Adrenal gland (tissue), 12 donors: ENCODE results near the gene CACNA1F. TPM values are rescaled to one million over a fixed set of nuclear protein-coding genes. Genes with fewer than 3 reads are reported as not detected.

Experiments used
- DNase-seq, 7 donors: peaks; one replicate each; pipeline ENCODE4 v3.0.0-alpha.2; 2019 to 2020
- H3K27ac ChIP-seq, 5 donors: fragments of 200-600 bp; sonication (generic) in 4 of 5; 1 replicate in 3 of 5; 2 replicates in 2 of 5; pipeline versions ENCODE4 v1.5.1 to v1.8.0; 2016 to 2020; ENCODE audit warnings: mild to moderate bottlenecking in 1 of 5
- H3K27me3 ChIP-seq: fragments of 200-600 bp; 2 replicates; pipeline ENCODE4 v1.8.0; 2021
- H3K36me3 ChIP-seq, 2 donors: fragments of 200-600 bp; replicated peaks in 1 of 2; 1 replicate in 1 of 2; 2 replicates in 1 of 2; pipeline versions ENCODE4 v1.5.1 to v1.8.0; 2018 to 2022
- H3K4me1 ChIP-seq, 2 donors: fragments of 200-600 bp; replicated peaks in 1 of 2; 1 replicate in 1 of 2; 2 replicates in 1 of 2; pipeline versions ENCODE4 v1.5.1 to v1.8.0; 2018 to 2021
- H3K4me3 ChIP-seq, 4 donors: fragments of 200-600 bp; sonication (generic) in 3 of 4; one replicate each; pipeline ENCODE4 v1.5.1; 2016 to 2018
- H3K9me3 ChIP-seq, 3 donors: fragments of 200-600 bp; sonication (generic) in 1 of 3; replicated peaks in 1 of 3; 1 replicate in 2 of 3; 2 replicates in 1 of 3; pipeline versions ENCODE4 v1.5.1 to v1.8.0; 2016 to 2021
- CTCF ChIP-seq, 6 experiments: fragments of 450-650 bp in 4 of 6; fragments of 200-600 bp in 2 of 6; sonication (generic) in 1 of 6; IDR thresholded peaks; 1 replicate in 5 of 6; 2 replicates in 1 of 6; pipeline versions ENCODE4 v1.5.1 to v1.8.0; 2016 to 2021; ENCODE audit warnings: antibody characterized with exemption in 6 of 6, mild to moderate bottlenecking in 2 of 6, moderate library complexity in 1 of 6
- POLR2A ChIP-seq, 2 donors: fragments of 450-650 bp; IDR thresholded peaks; one replicate each; pipeline ENCODE4 v1.6.1; 2017; ENCODE audit warnings: antibody characterized with exemption in 2 of 2, mild to moderate bottlenecking in 2 of 2, moderate library complexity in 1 of 2
- WGBS, 4 donors: extraction: QIAGEN DNeasy Blood & Tissue Kit in 2 of 4; methylation state at CpG; one replicate each; pipeline versions ENCODE4 v1.1.5 to v1.1.7; 2013 to 2017; 5-methylcytosine and 5-hydroxymethylcytosine counted together
- intact Hi-C, 2 donors: fragments of 100-400 bp; cut with DNase I; formaldehyde crosslinking; loops; one replicate each; pipeline versions ENCODE4 v1.14.1 to v1.15.0; 2022 to 2023
- polyA plus RNA-seq, 3 donors: library from polyadenylated mRNA; stranded (reverse); fragments of 200-250 nt in 2 of 3; fragments of 350-450 nt in 1 of 3; fragmentation: Illumina TruSeq in 1 of 3; extraction: RNeasy Lipid Tissue Mini Kit (QIAGEN cat#74804) in 1 of 3; gene quantifications; one replicate each; pipeline ENCODE4 v1.2.3, GENCODE V29; 2013 to 2014
- total RNA-seq, 9 donors: library from RNA; depleted of rRNA in 4 of 9; stranded (reverse); fragments of >200 nt in 4 of 9; fragments of 120-200 nt in 1 of 9; fragmentation: NEBNext Ultra II Directional in 1 of 9; extraction: Animal tissue kit (Norgen Biotek cat#: 25700) in 1 of 9; gene quantifications; one replicate each; pipeline versions ENCODE4 v1.1.0 to v1.2.4, GENCODE V29; 2013 to 2023
- donor health status: healthy with polysubstance abuse.
- donor health status: Bipolar disorder and iron deficiency.
- donor health status: DM: yes; HTN: yes; CAD: no.
- donor health status: DM: no; HTN: no; CAD: no.
- donor health status: DM: no; HTN: no; CAD: no.
- donor health status: DM: yes; HTN: yes; CAD: no.

The CACNA1F gene
- total and polyA plus RNA-seq, 12 donors, result 0.13 to 0.24 (median 0.17) TPM; not detected in 7

- intact Hi-C loops, result no loop called here
- TF ChIP-seq POLR2A (IDR thresholded peaks at IDR 0.05) (no peak), CTCF (IDR thresholded peaks at IDR 0.05) (no peak)
- Histone ChIP-seq H3K4me1 (peaks cover 0 to under 1% of the 10 kb centered on the region in 2 donors), H3K36me3 (no peaks in the 10 kb centered on the region), H3K9me3 (no peaks in the 10 kb centered on the region), H3K4me3 (no peak overlapping the region), H3K27ac (peak overlapping the region in 3 of 5 donors; percentile 7 to 52 (median 34)), H3K27me3 (no peaks in the 10 kb centered on the region)
- 59 to 69% (median 63%) methylated on average over 8 to 19 of the region's 19 CpGs for WGBS, 4 donors
- DNase-seq, result peak in 5 of 7 donors; percentile 33 to 56 (median 41)
Observed at GRCh38 chrX:49276671-49277534, 43.8 kb upstream of the CACNA1F start.

GRCh38 chrX:49276207-49276606, 43.1 kb upstream of the CACNA1F start:
- H3K27ac ChIP-seq, result no peak overlapping the region
- no peaks in the 10 kb centered on the region for H3K36me3 ChIP-seq
- DNase-seq, result no peak
- 65 to 82% (median 80%) methylated on average over 1 of the region's 1 CpG for WGBS, 4 donors
- H3K9me3 ChIP-seq, result no peaks in the 10 kb centered on the region
- TF ChIP-seq POLR2A (IDR thresholded peaks at IDR 0.05), result no peak
- no peak for TF ChIP-seq CTCF (IDR thresholded peaks at IDR 0.05)
- peaks cover 0 to 7% of the 10 kb centered on the region in 2 donors for H3K4me1 ChIP-seq
- H3K27me3 ChIP-seq, result no peaks in the 10 kb centered on the region
- intact Hi-C loops, result no loop called here
- H3K4me3 ChIP-seq, result no peak overlapping the region

GRCh38 chrX:49273181-49273727, 40.1 kb upstream of the CACNA1F start:
- TF ChIP-seq POLR2A (IDR thresholded peaks at IDR 0.05) (no peak), CTCF (IDR thresholded peaks at IDR 0.05) (no peak)
- Histone ChIP-seq H3K27ac (no peak overlapping the region), H3K27me3 (no peaks in the 10 kb centered on the region), H3K9me3 (no peaks in the 10 kb centered on the region), H3K4me1 (peaks cover 0 to 17% of the 10 kb centered on the region in 2 donors), H3K4me3 (no peak overlapping the region), H3K36me3 (no peaks in the 10 kb centered on the region)
- intact Hi-C loops, result no loop called here
- DNase-seq, result no peak
- WGBS, 4 donors, result 74 to 88% (median 77%) methylated on average over 7 to 8 of the region's 8 CpGs

DNA sequence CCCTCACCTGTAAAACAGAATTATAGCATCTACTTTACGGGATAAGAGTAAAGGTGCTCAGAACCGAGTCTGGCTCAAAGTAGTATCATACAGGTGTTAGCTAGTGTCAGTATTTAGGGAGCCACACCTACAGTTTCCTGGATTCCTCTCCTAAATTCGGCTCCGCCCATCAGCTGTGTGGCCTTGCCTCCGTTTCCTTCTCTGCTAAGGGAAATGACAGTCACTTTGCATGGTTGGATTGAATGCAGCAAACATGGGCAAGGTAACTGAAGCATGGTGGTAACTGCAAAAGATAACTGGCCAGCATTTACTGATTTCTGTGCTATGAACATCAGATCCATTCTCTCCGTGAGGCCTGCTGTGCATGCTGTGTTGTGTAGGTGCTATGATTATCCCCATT, 39.3 kb upstream of the CACNA1F start:
- no peak for DNase-seq
- Histone ChIP-seq H3K27me3 (no peaks in the 10 kb centered on the region), H3K4me1 (peaks cover 0 to 17% of the 10 kb centered on the region in 2 donors), H3K9me3 (no peaks in the 10 kb centered on the region), H3K4me3 (no peak overlapping the region), H3K27ac (no peak overlapping the region), H3K36me3 (no peaks in the 10 kb centered on the region)
- intact Hi-C loops, result no loop called here
- WGBS, 4 donors, result 50 to 64% (median 58%) methylated on average over 2 to 6 of the region's 6 CpGs
- TF ChIP-seq CTCF (IDR thresholded peaks at IDR 0.05) (no peak), POLR2A (IDR thresholded peaks at IDR 0.05) (no peak)
